ENCODE data around the gene PHC1.

PHC1 gene

DNA sequence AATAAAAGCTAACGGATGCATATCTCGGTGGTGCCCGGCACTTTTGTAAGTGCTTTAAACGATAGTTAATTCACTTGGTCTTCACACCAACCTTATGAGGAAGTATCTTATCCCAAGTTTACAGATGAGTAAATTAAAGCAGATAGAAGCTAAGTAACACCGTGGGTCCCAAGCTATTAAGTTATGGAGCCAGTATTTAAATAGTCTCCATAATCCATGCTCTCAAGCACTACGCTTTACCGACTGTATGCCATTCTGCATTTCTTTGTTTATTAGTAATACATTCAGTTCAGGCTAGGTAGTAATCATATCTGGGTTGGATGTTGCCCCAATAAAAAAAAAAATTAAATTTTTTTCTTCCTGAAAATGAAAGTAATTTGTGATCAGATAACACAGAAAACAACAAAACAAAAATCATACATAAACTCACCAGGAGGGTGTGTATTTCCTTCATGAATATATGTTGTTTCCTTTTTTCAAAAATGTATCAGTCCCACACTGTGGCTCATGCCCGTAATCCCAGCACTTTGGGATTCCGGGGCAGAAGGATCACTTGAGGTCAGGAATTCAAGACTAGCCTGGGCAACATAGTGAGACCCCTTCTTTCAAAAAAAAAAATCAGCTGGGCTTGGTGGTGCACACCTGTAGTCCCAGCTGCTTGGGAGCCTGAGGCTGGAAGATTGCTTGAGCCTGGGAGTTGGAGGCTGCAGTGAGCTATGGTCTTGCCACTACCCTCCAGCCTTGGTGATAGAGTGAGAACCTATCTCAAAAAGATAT is 36.6 kb downstream of the PHC1 start:
- DNase-seq = no peak

DNA sequence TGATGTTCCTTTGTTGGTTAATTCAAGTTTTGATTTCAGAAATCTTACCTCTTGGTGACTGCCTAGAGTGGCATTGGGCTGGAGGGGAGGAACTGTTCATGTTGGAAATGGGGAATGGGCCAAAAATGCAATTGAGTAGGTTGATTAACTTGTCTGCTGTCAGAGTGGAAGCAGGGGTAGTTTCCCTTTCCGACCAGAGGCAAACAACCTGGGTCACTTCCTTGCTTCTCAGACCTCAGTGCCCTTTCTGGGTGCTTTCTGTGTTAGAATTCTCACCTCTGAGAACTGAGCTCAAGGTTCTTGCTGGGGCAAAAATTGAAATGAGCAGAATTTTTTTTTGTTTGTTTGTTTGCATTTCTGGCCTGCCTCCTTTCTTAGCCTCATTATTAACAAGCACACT is 37.4 kb downstream of the PHC1 start:
- no peak for DNase-seq

DNA sequence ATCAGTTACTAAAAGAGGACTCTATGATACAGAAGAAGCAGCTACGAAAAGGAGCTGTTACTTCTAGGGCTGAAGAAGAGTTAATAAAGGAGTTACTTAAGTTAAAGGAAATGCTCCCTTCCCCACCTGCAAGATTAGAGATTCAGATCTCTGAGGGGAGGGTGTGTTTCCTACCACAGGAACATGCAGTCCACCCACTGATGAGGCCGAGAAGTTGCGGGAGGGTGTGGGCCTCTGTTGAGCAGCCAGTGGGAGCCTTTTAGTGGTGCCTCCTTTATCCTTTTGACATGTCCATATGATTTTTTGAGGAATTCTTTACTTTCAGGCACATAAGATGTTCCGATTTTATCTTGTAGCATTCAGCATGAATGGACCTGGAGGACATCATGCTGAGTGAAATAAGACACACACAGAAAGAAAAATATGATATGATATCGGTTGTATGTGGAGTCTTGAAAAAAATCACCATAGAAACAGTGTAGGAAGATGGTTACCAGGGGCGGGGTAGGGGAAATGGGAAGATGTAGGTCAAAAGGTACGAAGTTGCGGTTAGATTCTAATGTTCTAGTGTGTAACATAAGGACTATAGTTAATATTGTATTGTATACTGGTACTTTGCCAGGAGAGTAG is 39.6 kb downstream of the PHC1 start:
- no peak for DNase-seq

- DNase-seq = no peak
These were observed 41.8 kb downstream of the PHC1 start for GRCh38 chr12:8956073-8956472.

GRCh38 chr12:8956772-8957171 is 42.5 kb downstream of the PHC1 start:
- no peak for DNase-seq

DNA sequence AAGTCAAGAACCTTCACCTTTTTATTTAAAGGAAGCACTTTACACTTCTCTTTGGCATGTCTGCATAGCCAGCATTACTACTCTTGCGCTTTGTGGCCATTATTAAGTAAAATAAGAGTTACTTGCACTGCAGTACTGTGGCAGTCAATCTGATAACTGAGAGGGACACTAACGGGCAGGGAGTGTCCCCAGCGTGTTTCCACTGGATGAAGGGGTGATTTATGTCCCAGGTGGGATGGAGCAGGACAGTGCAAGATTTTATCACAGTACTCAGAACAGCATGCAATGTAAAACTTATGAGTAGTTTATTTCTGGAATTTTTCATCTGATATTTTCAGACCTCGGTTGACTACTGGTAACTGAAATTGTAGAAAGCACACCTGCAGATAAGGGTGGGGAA is 43.3 kb downstream of the PHC1 start:
- no peak for DNase-seq

- DNase-seq = no peak
These were observed 43.8 kb downstream of the PHC1 start for GRCh38 chr12:8958066-8958465.

DNA sequence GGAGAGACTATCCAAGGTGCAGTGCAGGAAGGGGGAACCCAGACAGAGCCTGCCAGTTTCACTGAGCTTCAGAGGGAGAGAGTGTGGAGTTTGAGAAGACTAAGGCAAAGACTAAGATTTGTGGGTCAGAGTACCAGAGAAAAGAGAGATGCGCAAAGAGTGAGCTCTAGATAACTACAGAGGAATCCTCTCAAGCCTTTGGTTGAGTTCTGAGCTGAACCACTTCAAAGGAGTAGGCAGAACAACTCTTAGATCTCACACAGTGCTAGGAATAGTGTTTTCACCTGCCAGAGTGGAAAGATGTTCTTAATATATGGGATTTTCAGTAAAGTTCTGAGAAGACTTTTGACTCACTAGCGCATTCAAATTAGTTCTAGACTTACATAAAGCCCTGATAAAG is 45.9 kb downstream of the PHC1 start:
- DNase-seq = no peak

DNA sequence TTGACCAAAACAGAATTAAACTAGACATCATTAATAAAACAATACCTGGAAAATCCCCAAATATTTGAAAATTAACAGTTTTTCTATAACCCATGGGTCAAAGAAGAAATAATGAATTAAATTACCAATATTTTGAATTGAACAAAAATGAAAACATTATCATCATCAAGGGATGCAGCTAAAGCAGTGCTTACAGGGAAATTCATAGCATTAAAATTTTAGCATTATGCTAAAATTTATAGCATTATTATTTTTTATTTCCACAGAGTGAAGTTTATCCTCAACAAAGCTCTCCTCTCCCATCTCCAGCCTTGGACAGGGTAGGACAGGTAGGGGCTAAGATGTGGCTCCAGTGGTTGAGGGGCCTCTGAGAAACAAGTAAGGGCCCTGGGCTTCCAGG is 54.5 kb downstream of the PHC1 start:
- no peak for DNase-seq

DNA sequence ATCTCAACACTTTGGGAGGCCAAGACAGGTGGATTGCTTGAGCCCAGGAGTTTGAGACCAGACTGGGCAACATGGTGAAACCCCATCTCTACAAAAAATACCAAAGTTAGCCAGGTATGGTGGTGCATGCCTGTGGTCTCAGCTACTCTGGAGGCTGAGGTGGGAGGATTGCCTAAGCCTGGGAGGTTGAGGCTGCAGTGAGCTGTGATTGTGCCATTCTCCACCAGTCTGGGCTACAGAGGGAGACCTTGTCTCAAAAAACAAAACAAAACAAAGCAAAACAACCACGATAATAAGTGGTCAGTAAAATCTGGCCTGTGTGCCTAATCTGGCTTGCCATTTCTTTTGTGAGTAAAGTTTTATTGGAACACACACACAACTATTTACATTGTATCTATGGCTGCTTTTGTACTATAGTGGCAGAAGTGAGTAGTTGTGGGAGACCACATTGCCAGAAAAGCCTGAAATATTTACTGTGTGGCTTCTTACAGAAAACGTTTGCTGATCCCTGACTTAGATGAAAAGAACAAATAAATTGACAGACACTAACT is 55.6 kb downstream of the PHC1 start:
- DNase-seq = no peak

DNA sequence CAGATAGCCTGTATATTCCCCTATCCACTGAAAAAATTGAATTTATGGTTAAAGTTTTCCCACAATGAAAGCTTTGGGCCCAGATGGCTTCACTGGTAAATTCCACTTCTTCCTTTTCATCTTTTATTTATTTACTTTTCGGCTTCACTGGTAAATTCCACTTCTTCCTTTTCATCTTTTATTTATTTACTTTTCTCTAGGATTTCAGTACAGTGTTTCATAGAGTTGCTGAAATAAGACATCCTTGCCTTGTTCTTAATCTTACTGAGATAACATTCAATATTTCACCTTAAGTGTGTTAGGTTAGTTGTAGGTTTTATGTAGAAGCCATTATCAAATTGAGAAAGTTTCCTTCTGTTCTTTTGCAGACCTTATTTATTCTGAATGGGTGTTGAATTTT is 56.1 kb downstream of the PHC1 start:
- no peak for DNase-seq

DNA sequence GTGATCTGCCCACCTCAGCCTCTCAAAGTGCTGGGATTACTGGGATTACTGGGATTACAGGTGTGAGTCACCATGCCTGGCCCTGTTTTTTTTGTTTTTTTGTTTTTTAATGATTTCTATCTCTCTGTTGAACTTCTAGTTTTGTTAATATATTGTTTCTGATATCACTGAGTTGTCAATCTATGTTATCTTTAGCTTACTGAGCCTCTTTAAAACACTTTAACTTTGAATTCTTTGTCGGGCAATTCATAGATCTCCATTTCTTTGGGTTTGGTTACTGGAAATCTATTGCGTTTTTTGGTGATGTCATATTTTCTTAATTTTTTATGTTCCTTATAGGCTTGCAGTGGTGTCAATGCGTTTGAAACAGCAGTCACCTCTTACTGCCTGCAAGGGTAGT is 65.8 kb downstream of the PHC1 start:
- no peak for DNase-seq

- DNase-seq = no peak
These were observed 71.0 kb downstream of the PHC1 start for GRCh38 chr12:8985213-8985754.

DNA sequence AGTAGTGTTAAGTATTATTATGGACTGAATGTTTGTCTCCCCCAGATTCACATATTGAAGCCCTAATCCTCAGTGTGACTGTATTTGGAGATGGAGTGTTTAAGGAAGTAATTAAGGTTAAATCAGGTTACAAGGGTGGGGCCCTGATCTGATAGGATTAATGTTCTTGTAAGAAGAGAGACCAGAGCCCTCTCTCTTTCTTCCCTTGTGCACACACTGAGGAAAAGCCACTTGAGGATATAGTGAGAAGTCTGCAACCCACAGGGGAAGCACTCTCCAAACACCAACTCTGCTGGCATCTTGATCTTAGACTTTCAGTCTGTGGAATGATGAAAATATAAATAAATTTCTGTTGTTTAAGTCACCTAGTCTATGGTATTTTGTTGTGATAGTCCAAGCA is 72.9 kb downstream of the PHC1 start:
- DNase-seq = no peak

DNA sequence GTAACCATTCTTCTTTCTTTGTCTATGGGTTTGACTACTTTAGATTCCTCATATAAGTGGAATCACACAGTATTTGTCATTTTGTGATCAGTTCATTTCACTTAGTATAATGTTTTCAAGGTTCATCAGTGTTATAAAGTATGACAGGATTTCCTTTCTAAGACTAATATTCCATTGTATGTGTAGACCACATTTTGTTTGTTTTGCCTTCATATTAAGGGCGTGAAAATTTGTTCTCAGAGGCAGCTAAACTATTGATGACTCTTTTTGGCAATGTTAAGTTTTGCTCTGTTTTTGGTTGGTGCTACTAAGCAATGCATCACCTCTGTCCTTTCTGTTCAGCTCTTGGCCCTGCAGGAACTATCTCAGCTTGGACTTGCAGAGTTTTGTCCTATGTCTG is 73.4 kb downstream of the PHC1 start:
- no peak for DNase-seq

DNA sequence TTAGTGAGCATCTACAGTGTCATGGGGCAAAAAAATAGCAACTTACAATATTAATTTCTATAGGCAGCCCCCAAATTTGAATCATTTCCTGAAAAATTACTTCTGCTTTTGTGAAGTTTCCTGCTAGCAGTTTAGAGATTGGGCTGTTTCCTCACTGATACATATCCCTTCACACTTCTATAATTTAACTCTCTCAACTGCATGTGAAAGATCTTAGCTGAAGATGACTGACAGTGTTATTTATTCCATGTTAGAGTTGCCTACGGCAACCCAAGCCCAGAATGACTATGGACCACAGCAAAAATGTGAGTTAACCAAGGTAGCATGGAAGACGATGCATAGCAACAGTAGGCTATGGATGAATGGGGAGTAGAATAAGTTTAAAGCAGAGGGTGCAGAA is 75.1 kb downstream of the PHC1 start, which contains the start of gene KLRG1:
Gene KLRG1, plus strand, starts transcription at position 134 of the 400 bp plus-strand sequence. Its CDS starts 90 bp downstream, at position 224.
- DNase-seq = no peak

Measured in NCI-H2029 (cell line).